Fibroblast of skin of scalp (primary cell): ENCODE data around the gene RRP36.
A peak's percentile ranks its signal among the peaks of the same experiment; 100 is the strongest.
"Not testable (repeated sequence)": the region's sequence is repeated elsewhere in the genome, so short reads cannot be mapped to it uniquely, and the experiment has no call there.

Experiments used
- DNase-seq: peaks from one replicate; pipeline ENCODE4 v3.0.0-alpha.2; 2013

The RRP36 gene

GRCh38 chr6:43040542-43041257 lies 19.3 kb downstream of the RRP36 start:
- no peak for DNase-seq

DNA sequence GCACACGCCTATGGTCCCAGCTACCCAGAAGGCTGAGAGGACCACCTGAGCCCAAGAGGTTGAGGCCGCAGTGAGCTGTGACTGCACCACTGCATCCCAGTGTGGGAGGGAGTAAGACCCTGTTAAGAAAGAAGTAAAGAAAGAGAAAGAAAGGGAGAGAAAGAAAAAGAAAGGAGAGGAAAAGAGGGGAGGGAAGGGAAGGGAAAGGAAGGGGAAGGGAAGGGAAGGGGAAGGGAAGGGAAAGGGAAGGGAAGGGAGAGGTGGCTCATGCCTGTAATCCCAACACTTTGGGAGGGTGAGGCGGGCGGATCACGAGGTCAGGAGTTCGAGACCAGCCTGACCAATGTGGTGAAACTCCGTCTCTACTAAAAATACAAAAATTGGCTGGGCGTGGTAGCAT lies 20.1 kb downstream of the RRP36 start:
- not testable (repeated sequence) for DNase-seq

DNA sequence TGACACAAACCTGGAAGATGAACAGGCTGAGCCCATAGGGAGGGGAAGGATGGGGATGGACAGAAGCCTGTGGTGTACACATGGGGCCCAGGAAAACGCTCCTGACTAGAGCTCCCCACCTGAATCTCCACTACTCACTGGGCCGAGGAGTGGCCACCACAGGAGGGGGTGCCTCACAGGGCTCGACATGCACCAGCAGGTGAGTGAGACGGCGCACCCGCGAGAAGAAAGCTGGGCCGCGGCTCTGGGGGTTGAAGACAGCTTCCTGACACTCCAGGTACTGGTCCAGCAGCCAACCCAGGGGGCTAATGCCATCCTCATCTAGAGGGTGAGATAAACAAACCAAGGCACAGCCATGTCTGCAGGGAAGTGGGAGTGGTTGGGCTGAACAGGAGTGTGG lies 21.9 kb downstream of the RRP36 start:
- no peak for DNase-seq

- DNase-seq: no peak
These were observed 24.0 kb downstream of the RRP36 start for GRCh38 chr6:43045371-43045930.

DNA sequence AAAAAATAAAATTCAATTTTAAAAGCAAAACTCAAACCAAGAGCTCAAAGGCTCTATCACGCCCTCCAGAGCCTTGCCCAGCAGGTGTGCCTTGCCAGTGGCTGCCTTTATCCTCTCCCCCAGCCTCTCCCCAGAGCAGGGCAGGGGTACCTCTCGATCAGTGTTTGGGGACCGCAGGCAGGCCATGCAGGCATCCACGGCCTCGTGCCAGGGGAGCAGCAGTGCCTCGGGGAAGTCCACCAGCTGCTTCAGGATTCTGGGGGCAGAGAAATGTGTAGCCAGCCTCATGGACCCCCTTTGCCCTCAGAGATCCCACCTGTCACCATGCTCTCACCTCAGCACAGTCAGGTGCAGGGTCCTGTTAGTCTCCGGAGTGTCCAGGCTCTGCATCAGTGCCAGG lies 26.6 kb downstream of the RRP36 start:
- DNase-seq: no peak

GRCh38 chr6:43050981-43051380 lies 29.6 kb downstream of the RRP36 start:
- DNase-seq: no peak

- DNase-seq: no peak
These were observed 30.9 kb downstream of the RRP36 start for GRCh38 chr6:43052225-43052841.

DNA sequence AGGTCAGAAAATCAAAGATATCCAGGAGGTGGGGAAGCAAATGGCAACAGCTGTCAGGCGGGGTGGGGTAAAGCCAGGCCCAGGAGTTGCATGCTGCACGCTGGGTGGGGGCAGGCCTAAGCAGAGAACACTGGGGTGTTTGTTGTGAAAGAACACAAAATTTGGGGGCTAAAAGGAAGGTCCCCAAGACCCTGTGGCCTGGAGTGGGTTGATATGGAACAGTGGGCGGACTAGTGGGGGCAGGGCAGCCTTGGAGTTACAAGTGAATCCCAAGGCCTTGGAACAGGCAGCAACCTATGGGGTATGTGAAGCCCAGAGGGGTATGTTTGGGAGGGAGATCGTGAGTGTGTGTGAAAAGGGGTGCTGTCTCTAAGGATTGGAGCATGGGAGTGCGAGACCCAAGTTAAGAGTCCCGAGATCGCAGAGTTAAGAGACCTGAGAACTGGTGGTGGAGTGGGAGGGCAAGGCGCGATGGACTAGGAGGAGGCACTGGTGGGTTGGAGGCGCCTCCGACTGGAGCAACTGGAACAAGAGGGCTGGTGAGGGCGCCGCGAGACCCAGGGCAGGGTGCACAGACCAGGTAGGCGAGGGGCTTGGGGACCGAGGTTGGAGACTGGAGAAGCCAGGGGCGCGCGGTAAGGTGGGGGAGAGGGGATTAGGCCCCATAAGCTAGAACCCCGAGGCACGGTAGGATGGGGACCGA lies 31.6 kb downstream of the RRP36 start:
- DNase-seq: peak; percentile 27

DNA sequence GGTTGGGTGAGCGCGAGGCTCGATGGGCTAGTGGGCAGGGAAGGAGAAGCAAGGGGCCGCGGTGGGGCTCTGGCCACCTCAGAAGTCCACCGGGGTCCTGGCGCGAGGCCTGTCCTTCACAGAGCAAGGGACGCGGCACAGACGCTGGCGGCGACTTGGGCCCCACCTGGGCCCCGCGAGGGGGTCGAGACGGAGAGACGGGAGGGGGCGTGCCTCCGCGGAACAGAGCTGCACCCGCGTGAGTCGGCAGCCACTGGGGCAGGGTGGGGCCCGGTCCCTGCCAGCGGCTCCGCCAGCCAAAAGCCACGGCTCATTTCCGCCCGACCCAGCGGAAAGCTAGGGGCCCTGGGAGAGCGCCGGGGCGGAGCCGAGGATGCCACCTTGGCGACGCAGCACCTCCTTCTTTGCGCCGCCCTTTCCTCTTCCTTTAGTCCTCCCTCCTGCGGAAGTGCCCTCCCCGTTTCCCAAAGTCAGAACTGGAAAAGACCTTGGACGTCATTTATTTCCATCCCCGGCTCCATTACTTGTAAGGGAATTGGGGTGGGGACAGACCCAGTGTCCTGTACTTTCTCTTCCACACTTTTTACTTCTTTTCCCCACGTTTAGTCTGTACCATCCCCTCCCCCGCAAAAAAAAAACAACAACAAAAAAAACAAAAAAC lies 32.3 kb downstream of the RRP36 start, which contains the start of gene CUL7:
TSS of gene CUL7 (minus strand) at position 307 of the 661 bp plus-strand sequence. CDS start 1,063 bp downstream, outside the sequence.
- peak; percentile 97 for DNase-seq

DNA sequence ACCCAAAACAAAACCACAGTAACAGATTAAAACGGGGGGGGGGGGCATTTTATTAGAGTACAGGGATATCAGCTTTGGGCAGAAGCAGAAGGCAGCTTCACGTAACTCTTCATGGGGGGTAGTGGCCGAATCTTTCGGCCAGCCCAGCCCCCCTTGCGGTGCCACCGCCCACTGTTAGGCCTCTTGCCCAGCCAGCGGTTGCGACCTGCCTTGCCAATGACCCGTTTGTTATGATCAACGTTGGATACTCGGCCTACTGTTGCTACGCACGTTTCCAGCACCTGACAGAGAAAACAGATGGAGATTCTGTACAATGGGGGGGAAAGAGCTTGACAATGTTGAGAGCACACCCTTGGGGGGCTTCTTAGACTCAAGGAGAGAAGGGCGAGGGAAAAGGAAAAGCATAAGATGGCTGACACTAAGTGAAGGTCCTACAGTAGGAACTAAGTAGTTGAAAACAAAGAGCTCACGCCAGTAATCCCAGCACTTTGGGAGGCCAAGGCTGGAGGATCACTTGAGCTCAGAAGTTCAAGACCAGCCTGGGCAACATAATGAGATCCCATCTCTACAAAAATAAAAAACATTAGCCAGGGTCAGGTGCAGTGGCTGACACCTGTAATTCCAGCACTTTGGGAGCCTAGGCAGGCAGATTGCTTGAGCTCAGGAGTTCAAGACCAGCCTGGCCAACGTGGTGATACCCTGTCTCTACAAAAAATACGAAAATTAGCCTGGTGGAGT lies 33.0 kb downstream of the RRP36 start:
- no peak for DNase-seq

DNA sequence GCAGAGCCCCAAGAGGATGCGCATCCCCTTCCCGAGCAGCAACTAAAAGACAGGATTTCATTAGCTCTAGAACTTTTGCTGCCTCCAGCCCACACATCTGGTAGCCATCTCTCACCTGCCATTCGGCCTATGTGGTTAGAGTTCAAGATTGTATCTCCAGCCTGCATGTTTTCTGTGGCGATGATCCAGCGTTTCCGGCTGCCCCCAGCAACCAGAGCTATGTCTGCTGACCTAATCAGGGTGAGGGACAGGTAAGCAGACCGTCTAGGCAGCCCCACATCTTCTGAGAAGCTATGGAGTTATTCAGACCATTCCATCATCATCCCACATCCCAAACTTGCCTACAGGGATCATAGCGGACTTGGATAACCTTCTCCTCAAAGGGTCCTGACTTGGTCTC lies 34.5 kb downstream of the RRP36 start:
- DNase-seq: no peak

GRCh38 chr6:43058531-43058930 lies 37.1 kb downstream of the RRP36 start:
- DNase-seq: no peak

GRCh38 chr6:43059168-43060033 lies 38.0 kb downstream of the RRP36 start, which contains the start of the genes KLC4 and MRPL2:
Gene KLC4, plus strand, starts transcription at chr6:43059631. Its CDS starts 1,705 bp downstream, at chr6:43061336.
Gene MRPL2, minus strand, starts transcription at chr6:43059434. Its CDS starts 53 bp downstream, at chr6:43059381.
- peak; percentile 99 for DNase-seq

DNA sequence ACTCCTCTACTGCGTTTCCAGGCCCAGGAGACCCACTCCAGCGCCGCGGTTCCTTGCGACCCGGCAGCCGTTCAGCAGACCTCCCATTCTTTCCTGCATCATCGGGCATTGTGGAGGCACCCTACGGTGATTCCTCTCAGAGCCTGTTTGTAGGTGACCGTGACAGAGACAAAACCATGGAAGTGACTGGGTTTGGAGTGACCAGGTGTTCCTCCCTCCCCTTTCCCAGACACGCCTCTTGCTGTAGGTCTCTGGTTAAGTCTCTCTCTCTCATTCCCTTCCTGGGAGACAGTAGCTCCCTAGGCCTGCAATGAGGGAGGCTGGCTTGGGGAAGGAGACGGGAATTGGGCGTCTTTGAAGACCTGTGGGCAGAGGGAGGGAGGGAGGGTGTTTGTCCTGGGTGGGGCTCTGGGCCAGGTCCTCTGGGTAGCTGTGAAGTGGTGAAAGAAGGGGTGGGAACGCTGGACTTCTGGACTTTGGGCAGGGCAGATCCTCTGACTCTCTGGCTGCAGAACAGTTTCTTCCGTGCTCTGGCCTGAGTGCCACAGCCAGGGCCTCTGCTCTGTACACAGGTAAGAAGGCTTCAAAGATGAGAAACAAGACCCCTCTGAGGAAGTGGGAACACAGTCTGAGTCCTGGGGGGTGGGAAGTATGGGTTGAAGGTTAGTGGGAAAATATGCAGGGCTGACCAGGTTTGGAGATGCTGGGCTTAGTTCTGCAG lies 38.8 kb downstream of the RRP36 start:
- no peak for DNase-seq

DNA sequence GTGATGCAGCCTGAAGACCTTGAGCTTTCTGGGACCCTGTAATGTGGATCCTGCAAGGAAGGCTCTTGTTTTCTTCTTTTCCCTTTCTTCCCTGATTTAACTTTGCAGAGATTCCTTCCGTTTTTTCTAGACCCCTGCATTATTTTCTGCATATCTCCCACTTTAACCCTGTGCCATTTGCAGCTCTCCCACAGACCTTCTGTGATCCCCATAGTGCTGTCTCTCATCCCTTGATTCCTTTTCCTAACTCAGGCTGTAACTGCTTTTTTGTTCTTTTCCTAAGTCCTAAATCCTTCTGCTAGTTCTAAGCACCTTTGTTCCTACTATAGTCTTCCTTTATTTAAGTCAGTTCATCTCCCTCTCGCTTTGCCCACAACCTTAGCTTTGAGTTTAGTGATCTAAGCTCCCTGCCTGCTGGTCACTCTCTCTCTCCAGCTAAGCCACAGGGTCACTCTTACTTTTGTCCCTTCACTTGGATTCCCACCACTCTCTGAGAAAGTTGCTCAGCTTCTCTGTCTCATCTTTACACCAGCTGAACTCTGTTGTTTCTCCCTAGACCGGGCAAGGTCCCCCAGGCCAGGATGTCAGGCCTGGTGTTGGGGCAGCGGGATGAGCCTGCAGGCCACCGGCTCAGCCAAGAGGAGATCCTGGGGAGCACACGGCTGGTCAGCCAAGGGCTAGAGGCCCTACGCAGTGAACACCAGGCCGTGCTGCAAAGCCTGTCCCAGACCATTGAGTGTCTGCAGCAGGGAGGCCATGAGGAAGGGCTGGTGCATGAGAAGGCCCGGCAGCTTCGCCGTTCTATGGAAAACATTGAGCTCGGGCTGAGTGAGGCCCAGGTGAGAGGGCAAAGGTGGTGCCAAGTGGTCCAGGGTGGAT lies 39.6 kb downstream of the RRP36 start:
- DNase-seq: no peak

GRCh38 chr6:43061861-43062260 lies 40.4 kb downstream of the RRP36 start:
- no peak for DNase-seq

GRCh38 chr6:43062818-43063217 lies 41.4 kb downstream of the RRP36 start:
- no peak for DNase-seq

GRCh38 chr6:43070028-43070632 lies 48.7 kb downstream of the RRP36 start:
- peak; percentile 82 for DNase-seq
